Fibroblast of mammary gland (primary cell): ENCODE data around the gene NHLRC3.
"Not testable (repeated sequence)": the region's sequence is repeated elsewhere in the genome, so short reads cannot be mapped to it uniquely, and the experiment has no call there.

Source experiments
- DNase-seq: peaks from one replicate; pipeline ENCODE4 v3.0.0-alpha.2; 2010; ENCODE audit warnings: low read depth
- H3K4me3 ChIP-seq: 2 replicates; pipeline ENCODE4 v1.5.1; 2011; ENCODE audit warnings: low read depth, mild to moderate bottlenecking, low read length, moderate library complexity; ENCODE audit not compliant: control insufficient read depth
- CTCF ChIP-seq: conservative IDR thresholded peaks from 2 replicates; pipeline ENCODE4 v1.5.1; 2011; ENCODE audit warnings: low read depth, low read length, inconsistent platforms; ENCODE audit not compliant: control insufficient read depth, insufficient read depth

The NHLRC3 gene, protein sequence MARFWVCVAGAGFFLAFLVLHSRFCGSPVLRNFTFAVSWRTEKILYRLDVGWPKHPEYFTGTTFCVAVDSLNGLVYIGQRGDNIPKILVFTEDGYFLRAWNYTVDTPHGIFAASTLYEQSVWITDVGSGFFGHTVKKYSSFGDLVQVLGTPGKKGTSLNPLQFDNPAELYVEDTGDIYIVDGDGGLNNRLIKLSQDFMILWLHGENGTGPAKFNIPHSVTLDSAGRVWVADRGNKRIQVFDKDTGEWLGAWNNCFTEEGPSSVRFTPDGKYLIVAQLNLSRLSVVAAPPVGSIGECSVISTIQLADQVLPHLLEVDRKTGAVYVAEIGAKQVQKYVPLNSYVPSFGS

DNA sequence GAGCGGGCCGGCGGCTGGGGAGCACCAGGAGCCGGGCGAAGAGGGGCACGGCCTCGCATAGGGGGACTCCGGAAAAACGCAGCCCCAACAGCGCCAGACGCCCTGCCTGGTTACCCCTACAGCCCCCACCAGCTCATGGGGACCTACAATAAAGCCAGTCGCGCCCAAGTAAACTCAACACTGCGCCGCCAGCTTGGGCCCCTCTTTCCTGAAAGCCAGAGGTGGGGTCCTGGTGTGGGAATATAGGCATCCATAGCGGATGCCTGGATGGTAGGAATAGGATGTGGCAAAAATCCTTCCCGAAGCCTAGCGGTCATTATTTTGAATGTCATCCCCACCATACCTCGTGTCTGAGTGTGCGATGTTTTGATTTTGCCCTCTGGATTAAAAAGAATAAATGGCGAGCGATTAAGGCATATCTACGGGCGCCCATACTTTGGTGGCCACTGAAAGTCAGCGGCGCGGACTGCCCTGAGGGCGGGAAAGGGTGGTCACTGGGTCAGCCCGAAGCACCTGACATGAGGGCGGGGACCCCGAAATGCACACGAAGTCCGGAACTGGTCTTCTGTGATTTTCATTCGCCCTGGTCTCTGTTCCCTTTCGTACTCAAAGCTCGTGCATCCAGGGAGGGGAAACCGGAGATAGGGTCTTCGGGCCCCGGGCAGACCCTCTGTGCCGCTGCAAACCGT is at the start of gene NHLRC3, which contains the start of gene PROSER1:
Gene NHLRC3 (plus strand): TSS at position 577 of the 689 bp plus-strand sequence. CDS start 184 bp downstream, outside the sequence.
Gene PROSER1 (minus strand): TSS at position 210 of the 689 bp plus-strand sequence. CDS start 847 bp downstream, outside the sequence.
- peak within 1 kb of the TSS; percentile 98 for H3K4me3 ChIP-seq
- DNase-seq: peak; percentile 88
- no peak for TF ChIP-seq CTCF

GRCh38 chr13:38990693-38991092 is 47.6 kb upstream of the NHLRC3 start, which contains the start of gene STOML3:
Gene STOML3 (minus strand): TSS chr13:38990831. CDS start chr13:38990721, 110 bp downstream.
- TF ChIP-seq CTCF: no peak
- DNase-seq: no peak
- H3K4me3 ChIP-seq: no peak within 1 kb of the TSS

- no peak overlapping the region for H3K4me3 ChIP-seq
- DNase-seq: no peak
- TF ChIP-seq CTCF: no peak
Measured at GRCh38 chr13:38993381-38993780, 44.9 kb upstream of the NHLRC3 start.

GRCh38 chr13:38998739-38999138 is 39.5 kb upstream of the NHLRC3 start:
- DNase-seq: no peak
- H3K4me3 ChIP-seq: no peak overlapping the region
- no peak for TF ChIP-seq CTCF

GRCh38 chr13:39006371-39007111 is 31.7 kb upstream of the NHLRC3 start:
- not testable (repeated sequence) for H3K4me3 ChIP-seq, DNase-seq

DNA sequence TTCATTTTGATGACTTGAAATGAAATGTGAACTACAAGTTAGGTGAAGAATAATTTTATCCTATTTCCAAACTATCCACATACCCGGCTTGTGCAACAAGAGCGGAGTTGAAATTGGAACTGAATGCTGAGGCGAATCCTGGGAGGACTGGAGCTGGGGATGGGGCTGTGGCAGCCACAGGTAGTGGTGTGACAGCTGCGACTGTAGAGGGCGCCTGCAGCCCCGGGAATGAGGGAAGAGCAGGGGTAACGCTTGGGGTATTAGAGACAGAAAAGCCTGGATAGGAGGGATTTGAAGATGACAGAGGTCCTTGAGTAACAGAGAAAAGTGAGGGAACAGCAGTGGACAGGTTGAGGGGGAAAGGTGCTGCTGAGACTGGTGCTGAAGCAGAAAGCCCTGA is 25.6 kb upstream of the NHLRC3 start:
- no peak overlapping the region for H3K4me3 ChIP-seq
- peak; percentile 4 for TF ChIP-seq CTCF
- no peak for DNase-seq

DNA sequence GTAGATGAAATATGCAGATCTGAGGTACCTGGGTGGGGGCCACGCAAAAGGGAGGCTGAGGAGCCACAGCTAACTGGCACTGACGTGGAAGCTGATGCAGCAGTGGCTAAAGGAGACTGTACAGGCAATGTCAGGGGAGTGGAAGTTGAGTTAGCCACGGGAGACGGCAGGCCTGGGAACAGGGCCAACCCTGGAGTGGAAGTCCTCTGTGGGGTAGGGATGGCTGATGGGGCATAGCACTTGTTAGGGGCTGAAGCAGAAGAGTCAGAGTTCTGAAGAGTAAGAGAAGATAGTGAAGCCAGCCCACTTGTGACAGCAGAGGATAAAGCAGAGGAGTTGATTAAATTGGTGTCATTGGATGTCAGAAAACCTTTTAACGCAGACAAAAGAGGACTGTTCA is 24.8 kb upstream of the NHLRC3 start:
- no peak overlapping the region for H3K4me3 ChIP-seq
- DNase-seq: no peak
- TF ChIP-seq CTCF: no peak
